ENCODE results near the gene BIVM.

DNA sequence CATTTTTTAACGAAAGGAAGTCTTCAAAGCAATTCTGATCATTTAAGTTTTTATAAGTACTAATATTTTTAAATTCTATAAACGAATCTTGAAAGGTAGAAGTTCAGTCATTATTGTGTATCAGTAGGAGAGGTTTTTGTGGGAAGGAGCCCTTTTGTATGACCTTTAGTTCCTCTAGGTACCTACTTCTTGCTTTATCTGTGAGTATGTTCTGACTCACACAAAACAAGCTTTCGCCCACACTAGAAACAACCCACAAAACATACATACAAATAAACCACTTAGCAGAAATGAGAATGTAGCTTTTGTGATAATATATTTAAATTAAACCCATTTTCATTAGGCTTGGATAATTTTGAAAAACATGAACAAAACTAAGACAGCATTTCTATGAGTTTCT, 74.7 kb downstream of the BIVM start:
- TF ChIP-seq, protein P1, sequence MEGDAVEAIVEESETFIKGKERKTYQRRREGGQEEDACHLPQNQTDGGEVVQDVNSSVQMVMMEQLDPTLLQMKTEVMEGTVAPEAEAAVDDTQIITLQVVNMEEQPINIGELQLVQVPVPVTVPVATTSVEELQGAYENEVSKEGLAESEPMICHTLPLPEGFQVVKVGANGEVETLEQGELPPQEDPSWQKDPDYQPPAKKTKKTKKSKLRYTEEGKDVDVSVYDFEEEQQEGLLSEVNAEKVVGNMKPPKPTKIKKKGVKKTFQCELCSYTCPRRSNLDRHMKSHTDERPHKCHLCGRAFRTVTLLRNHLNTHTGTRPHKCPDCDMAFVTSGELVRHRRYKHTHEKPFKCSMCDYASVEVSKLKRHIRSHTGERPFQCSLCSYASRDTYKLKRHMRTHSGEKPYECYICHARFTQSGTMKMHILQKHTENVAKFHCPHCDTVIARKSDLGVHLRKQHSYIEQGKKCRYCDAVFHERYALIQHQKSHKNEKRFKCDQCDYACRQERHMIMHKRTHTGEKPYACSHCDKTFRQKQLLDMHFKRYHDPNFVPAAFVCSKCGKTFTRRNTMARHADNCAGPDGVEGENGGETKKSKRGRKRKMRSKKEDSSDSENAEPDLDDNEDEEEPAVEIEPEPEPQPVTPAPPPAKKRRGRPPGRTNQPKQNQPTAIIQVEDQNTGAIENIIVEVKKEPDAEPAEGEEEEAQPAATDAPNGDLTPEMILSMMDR (IDR thresholded peaks at IDR 0.05): no peak
- TF ChIP-seq POLR2AphosphoS5 (IDR thresholded peaks at IDR 0.05): no peak
